HepG2 (cell line): ENCODE data around the gene NDUFAF3. TPM values are rescaled to one million over a fixed set of nuclear protein-coding genes. Genes with fewer than 3 reads are reported as not detected.

Experiments
- ATAC-seq: fragments of 200-7000 bp; cut with Tn5 transposase; 3 replicates; pipeline ENCODE4 v1.9.1; 2020; ENCODE audit warnings: mild to moderate bottlenecking, moderate library complexity
- BruUV-seq: library from RNA; stranded (reverse); fragments of 400-500 nt; replicated peaks from 2 replicates; lab custom pipeline; 2021; lab: Mats Ljungman, UMichigan
- CTCF ChIA-PET: fragments of 300-600 bp; formaldehyde crosslinking; extraction: SDS; loops from one replicate; lab custom pipeline; 2021; ENCODE audit warnings: low total read pairs, inconsistent platforms, low intra/inter-chr PET ratio; lab: Yijun Ruan, JAX
- POLR2A ChIA-PET: fragments of 350-600 bp; sonication (Branson Sonifier 250); formaldehyde crosslinking; loops from one replicate; lab custom pipeline; 2020; ENCODE audit warnings: antibody characterized with exemption, inconsistent platforms; lab: Yijun Ruan, JAX
- DNase-seq: peaks from one replicate; pipeline ENCODE4 v3.0.0-alpha.2; 2015; ENCODE audit warnings: low spot score
- FAIRE-seq: peaks from 3 replicates; lab custom pipeline; 2011; peaks lifted over from hg19 to GRCh38; lab: Jason Lieb, UNC
- H2AFZ ChIP-seq: one replicate; pipeline ENCODE4 v1.6.1; 2011; ENCODE audit warnings: low read length, inconsistent platforms
- H3K27ac ChIP-seq: fragments of 300-600 bp; 3 replicates; pipeline ENCODE4 v1.8.0; 2011; ENCODE audit warnings: mixed run types, mild to moderate bottlenecking, mixed read lengths, low read length, inconsistent platforms; ENCODE audit not compliant: insufficient read depth; ENCODE audit errors: extremely low read length
- H3K27me3 ChIP-seq, 2 experiments: fragments of 200-600 bp in 1 of 2; 2 replicates in 1 of 2; 3 replicates in 1 of 2; pipeline versions ENCODE4 v1.6.0 to v1.8.0; 2011; ENCODE audit warnings: low read length in 2 of 2, mild to moderate bottlenecking in 2 of 2, moderate library complexity in 2 of 2, inconsistent platforms in 1 of 2; ENCODE audit not compliant: insufficient read depth in 2 of 2, control insufficient read depth in 1 of 2
- H3K36me3 ChIP-seq, 2 experiments: fragments of 200-600 bp in 1 of 2; replicated peaks in 1 of 2; 2 replicates in 1 of 2; 3 replicates in 1 of 2; pipeline versions ENCODE4 v1.5.1 to v1.8.0; 2011; ENCODE audit warnings: low read length in 2 of 2, inconsistent platforms in 1 of 2; ENCODE audit not compliant: insufficient read depth in 2 of 2, control insufficient read depth in 1 of 2
- H3K4me1 ChIP-seq: 2 replicates; pipeline ENCODE4 v1.5.1; 2012; ENCODE audit warnings: low read length, inconsistent platforms; ENCODE audit not compliant: insufficient read depth
- H3K4me2 ChIP-seq: 2 replicates; pipeline ENCODE4 v1.6.0; 2011; ENCODE audit warnings: low read depth, low read length, inconsistent platforms
- H3K4me3 ChIP-seq, 3 experiments: fragments of 200-600 bp in 1 of 3; sonication (generic), shearing (Covaris generic) in 1 of 3; replicated peaks in 1 of 3; 2 replicates each; pipeline ENCODE4 v1.5.1; 2011 to 2016; ENCODE audit warnings: low read length in 3 of 3, inconsistent platforms in 2 of 3, low read depth in 2 of 3, mild to moderate bottlenecking in 2 of 3, control low read depth in 1 of 3, mixed read lengths in 1 of 3; ENCODE audit not compliant: insufficient read depth in 1 of 3
- H3K79me2 ChIP-seq: one replicate; pipeline ENCODE4 v1.6.1; 2011; ENCODE audit warnings: low read length, inconsistent platforms; ENCODE audit not compliant: insufficient read depth
- H3K9ac ChIP-seq: 2 replicates; pipeline ENCODE4 v1.6.0; 2011; ENCODE audit warnings: mild to moderate bottlenecking, low read depth, low read length, inconsistent platforms; ENCODE audit not compliant: insufficient read depth
- H3K9me3 ChIP-seq: 2 replicates; pipeline ENCODE4 v1.5.1; 2012; ENCODE audit warnings: mild to moderate bottlenecking, low read length
- H4K20me1 ChIP-seq: 2 replicates; pipeline ENCODE4 v1.6.0; 2011; ENCODE audit warnings: inconsistent platforms, mild to moderate bottlenecking, low read length, moderate library complexity; ENCODE audit not compliant: insufficient read depth
- JUND ChIP-seq: sonication (generic); formaldehyde crosslinking; IDR thresholded peaks from 2 replicates; pipeline ENCODE4 v1.8.0; 2022; ENCODE audit warnings: mild to moderate bottlenecking, missing genetic modification reagents
- KAT8 ChIP-seq: IDR thresholded peaks from 2 replicates; pipeline ENCODE4 v1.6.1; 2016; ENCODE audit warnings: missing genetic modification reagents, missing compliant biosample characterization
- MXD3 ChIP-seq: IDR thresholded peaks from 2 replicates; pipeline ENCODE4 v1.6.1; 2016; ENCODE audit warnings: mild to moderate bottlenecking, missing biosample characterization, missing genetic modification reagents
- PLSCR1 ChIP-seq: sonication (generic); formaldehyde crosslinking; IDR thresholded peaks from 2 replicates; pipeline ENCODE4 v1.5.0; 2020; ENCODE audit warnings: missing genetic modification reagents, mild to moderate bottlenecking, borderline replicate concordance
- POLR2AphosphoS2 ChIP-seq: IDR thresholded peaks from 2 replicates; pipeline ENCODE4 v1.6.1; 2011; ENCODE audit warnings: low read depth, low read length, improper control_type of control experiment
- RFXAP ChIP-seq: sonication (generic); formaldehyde crosslinking; IDR thresholded peaks from 2 replicates; pipeline ENCODE4 v1.4.0; 2020; ENCODE audit warnings: missing genetic modification reagents, borderline replicate concordance
- SIX4 ChIP-seq: sonication (generic); formaldehyde crosslinking; IDR thresholded peaks from 2 replicates; pipeline ENCODE4 v1.4.0; 2020; ENCODE audit warnings: missing genetic modification reagents
- SOX5 ChIP-seq: IDR thresholded peaks from 2 replicates; pipeline ENCODE4 v1.6.1; 2016; ENCODE audit warnings: borderline replicate concordance
- TRIM24 ChIP-seq: sonication (generic); formaldehyde crosslinking; IDR thresholded peaks from 2 replicates; pipeline ENCODE4 v1.8.0; 2022; ENCODE audit warnings: mild to moderate bottlenecking, missing genetic modification reagents
- ZBTB25 ChIP-seq: IDR thresholded peaks from 2 replicates; pipeline ENCODE4 v1.6.1; 2018; ENCODE audit warnings: missing genetic modification reagents
- ZC3H13 ChIP-seq: sonication (generic); formaldehyde crosslinking; IDR thresholded peaks from 2 replicates; pipeline ENCODE4 v1.8.1; 2023; ENCODE audit warnings: mild to moderate bottlenecking, missing genetic modification reagents, moderate library complexity
- ZFP91 ChIP-seq: sonication (generic); formaldehyde crosslinking; IDR thresholded peaks from 2 replicates; pipeline ENCODE4 v1.9.0; 2022; ENCODE audit warnings: missing genetic modification reagents, mild to moderate bottlenecking, borderline replicate concordance
- ZNF430 ChIP-seq: sonication (generic); formaldehyde crosslinking; IDR thresholded peaks from 2 replicates; pipeline ENCODE4 v1.9.0; 2021; ENCODE audit warnings: mild to moderate bottlenecking, missing genetic modification reagents
- ZNF441 ChIP-seq: sonication (generic); formaldehyde crosslinking; IDR thresholded peaks from 2 replicates; pipeline ENCODE4 v1.7.0; 2021; ENCODE audit warnings: missing genetic modification reagents, borderline replicate concordance
- ZNF703 ChIP-seq: sonication (generic); formaldehyde crosslinking; IDR thresholded peaks from 2 replicates; pipeline ENCODE4 v1.5.1; 2020; ENCODE audit warnings: missing genetic modification reagents, mild to moderate bottlenecking, moderate library complexity, borderline replicate concordance
- ZNF782 ChIP-seq: sonication (generic); formaldehyde crosslinking; IDR thresholded peaks from 2 replicates; pipeline ENCODE4 v1.4.0; 2020; ENCODE audit warnings: missing genetic modification reagents, mild to moderate bottlenecking, borderline replicate concordance
- ZNF879 ChIP-seq: sonication (generic); formaldehyde crosslinking; IDR thresholded peaks from 2 replicates; pipeline ENCODE4 v1.8.1; 2023; ENCODE audit warnings: missing genetic modification reagents
- WGBS: methylation state at CpG from one replicate; pipeline ENCODE4 v1.1.6; 2017; ENCODE audit warnings: low lambda C conversion rate; 5-methylcytosine and 5-hydroxymethylcytosine counted together
- in situ Hi-C: cut with HindIII; loops from 2 replicates; pipeline ENCODE4 v1.10.0; 2017; ENCODE audit warnings: low pct_unique_long_range_greater_than_20kb; ENCODE audit not compliant: extremely low pct_ligation_motif_present
- intact Hi-C: fragments of 100-400 bp; cut with micrococcal nuclease; formaldehyde crosslinking; loops from one replicate; pipeline ENCODE4 v1.10.0; 2022; ENCODE audit not compliant: unreplicated experiment
- polyA plus RNA-seq, 8 experiments: library from polyadenylated mRNA; depleted of rRNA in 3 of 8; stranded (reverse) in 7 of 8; unstranded in 1 of 8; fragments of >200 nt; fragmentation: Illumina TruSeq in 4 of 8; extraction: Trizol in 4 of 8; gene quantifications; 2 replicates each; pipeline versions ENCODE4 v1.2.1 to v1.2.3, GENCODE V29; 2011 to 2016; ENCODE audit warnings: low read depth in 4 of 8, missing spikeins in 1 of 8, mixed read lengths in 1 of 8; ENCODE audit not compliant: insufficient read depth in 1 of 8
- total RNA-seq, 5 experiments: library from RNA; depleted of rRNA; stranded (reverse); fragments of >200 nt; fragmentation: Illumina TruSeq; extraction: Trizol; gene quantifications; 2 replicates each; pipeline ENCODE4 v1.2.3, GENCODE V29; 2016; ENCODE audit warnings: low read depth in 1 of 5
- TF ChIP-seq, protein P1 (sequence below): sonication (generic); formaldehyde crosslinking; IDR thresholded peaks from 2 replicates; pipeline ENCODE4 v1.4.0; 2020; ENCODE audit warnings: missing genetic modification reagents, borderline replicate concordance

The NDUFAF3 gene
- total and polyA plus RNA-seq, 2 of the 13 experiments (the other 11 are each of a cell fraction or from before 2014, with no cell fraction given) = 39.0 to 50.0 TPM

DNA sequence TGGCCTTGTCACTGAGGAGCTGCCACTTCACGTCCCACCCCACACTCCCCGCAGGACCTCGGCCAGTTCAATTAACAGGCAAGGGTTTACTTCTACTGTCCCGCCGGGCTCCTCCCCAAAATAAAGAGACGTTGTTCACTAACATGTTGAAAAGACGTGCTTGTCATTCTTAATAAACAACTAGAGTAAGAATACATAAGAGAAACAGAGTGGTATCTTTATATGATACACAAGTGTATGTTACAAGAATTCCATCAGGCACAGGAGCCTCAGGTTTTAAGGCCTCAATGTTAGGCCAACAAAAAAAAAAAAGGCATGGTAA is 7.6 kb downstream of the NDUFAF3 start:
- peak overlapping the region; percentile 90 for H3K4me2 ChIP-seq
- peaks cover 13% of the 10 kb centered on the region for H3K79me2 ChIP-seq
- FAIRE-seq (no peak), DNase-seq (no peak), ATAC-seq (no peak)
- no peaks in the 10 kb centered on the region for H3K9me3 ChIP-seq
- intact Hi-C loops = no loop called here
- no peaks in the 10 kb centered on the region for H4K20me1 ChIP-seq
- no peaks in the 10 kb centered on the region for H3K27me3 ChIP-seq
- POLR2A ChIA-PET = interaction anchor here (0.6 to 2.3 kb wide), 31 partner anchors 9 to 466 kb away, joined by 3 to 40 read pairs (median 5); partner anchors contain the start of genes ARIH2, DALRD3, IP6K2 and KLHDC8B
- H3K4me3 ChIP-seq = peak overlapping the region in 2 of 3 experiments; percentile 15 to 78; a peak in 1 of 6 replicates
- 12% methylated on average over 7 of the region's 7 CpGs for WGBS
- H2AFZ ChIP-seq = no peak overlapping the region
- CTCF ChIA-PET = no interaction called here
- H3K27ac ChIP-seq = peak overlapping the region; percentile 26
- H3K9ac ChIP-seq = peak overlapping the region; percentile 83; the same call in 1 of the 2 replicates
- no TSS peak for BruUV-seq
- peaks cover 25 to 62% of the 10 kb centered on the region in 2 experiments for H3K36me3 ChIP-seq
- peaks cover 39% of the 10 kb centered on the region for H3K4me1 ChIP-seq
- in situ Hi-C loops = no loop called here
- no peak for TF ChIP-seq TRIM24 (CRISPR knock-in tag)
- TF ChIP-seq ZBTB25 (CRISPR knock-in tag) = peak; percentile 10; the same call in 1 of the 2 replicates
- TF ChIP-seq ZNF782 = peak; percentile 1; the same call in 1 of the 2 replicates
- 0 out of 2 replicates have a peak, but pooled peaks have one; percentile 0 for TF ChIP-seq JUND (CRISPR knock-in tag)
- TF ChIP-seq ZNF703 (CRISPR knock-in tag) = no peak
- TF ChIP-seq PLSCR1 = no peak
- peak; percentile 16; the same call in 1 of the 2 replicates for TF ChIP-seq SOX5 (CRISPR knock-in tag)
- TF ChIP-seq ZNF441 = no peak
- peak; percentile 13; the same call in 1 of the 2 replicates for TF ChIP-seq ZFP91 (CRISPR knock-in tag)
- TF ChIP-seq POLR2AphosphoS2 = 0 out of 2 replicates have a peak, but pooled peaks have one; percentile 22
- TF ChIP-seq ZC3H13 (CRISPR knock-in tag) = peak; percentile 1; the same call in 1 of the 2 replicates
- 0 out of 2 replicates have a peak, but pooled peaks have one; percentile 5 for TF ChIP-seq SIX4 (CRISPR knock-in tag)
- TF ChIP-seq RFXAP (CRISPR knock-in tag) = peak; percentile 1; the same call in 1 of the 2 replicates
- TF ChIP-seq, protein P1, sequence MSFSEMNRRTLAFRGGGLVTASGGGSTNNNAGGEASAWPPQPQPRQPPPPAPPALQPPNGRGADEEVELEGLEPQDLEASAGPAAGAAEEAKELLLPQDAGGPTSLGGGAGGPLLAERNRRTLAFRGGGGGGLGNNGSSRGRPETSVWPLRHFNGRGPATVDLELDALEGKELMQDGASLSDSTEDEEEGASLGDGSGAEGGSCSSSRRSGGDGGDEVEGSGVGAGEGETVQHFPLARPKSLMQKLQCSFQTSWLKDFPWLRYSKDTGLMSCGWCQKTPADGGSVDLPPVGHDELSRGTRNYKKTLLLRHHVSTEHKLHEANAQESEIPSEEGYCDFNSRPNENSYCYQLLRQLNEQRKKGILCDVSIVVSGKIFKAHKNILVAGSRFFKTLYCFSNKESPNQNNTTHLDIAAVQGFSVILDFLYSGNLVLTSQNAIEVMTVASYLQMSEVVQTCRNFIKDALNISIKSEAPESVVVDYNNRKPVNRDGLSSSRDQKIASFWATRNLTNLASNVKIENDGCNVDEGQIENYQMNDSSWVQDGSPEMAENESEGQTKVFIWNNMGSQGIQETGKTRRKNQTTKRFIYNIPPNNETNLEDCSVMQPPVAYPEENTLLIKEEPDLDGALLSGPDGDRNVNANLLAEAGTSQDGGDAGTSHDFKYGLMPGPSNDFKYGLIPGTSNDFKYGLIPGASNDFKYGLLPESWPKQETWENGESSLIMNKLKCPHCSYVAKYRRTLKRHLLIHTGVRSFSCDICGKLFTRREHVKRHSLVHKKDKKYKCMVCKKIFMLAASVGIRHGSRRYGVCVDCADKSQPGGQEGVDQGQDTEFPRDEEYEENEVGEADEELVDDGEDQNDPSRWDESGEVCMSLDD = no peak
- 0 out of 2 replicates have a peak, but pooled peaks have one; percentile 15 for TF ChIP-seq ZNF879 (CRISPR knock-in tag)
- peak; percentile 59; the same call in 1 of the 2 replicates for TF ChIP-seq ZNF430 (CRISPR knock-in tag)
- TF ChIP-seq MXD3 (CRISPR knock-in tag) = 0 out of 2 replicates have a peak, but pooled peaks have one; percentile 4
- TF ChIP-seq KAT8 (CRISPR knock-in tag) = 0 out of 2 replicates have a peak, but pooled peaks have one; percentile 8
